Activated T-cell treated with anti-CD3 and anti-CD28 coated beads, Interleukin-2, amount 50 U/mL, for 24 hours (primary cell): ENCODE results near the gene B3GAT2.

Experiments used
- DNase-seq: peaks from one replicate; pipeline ENCODE4 v3.0.0-alpha.2; 2020
- H3K27ac Mint-ChIP-seq: 2 replicates; pipeline ENCODE4 v1.8.0; 2020; ENCODE audit warnings: mild to moderate bottlenecking, mixed read lengths
- H3K27me3 Mint-ChIP-seq: 2 replicates; pipeline ENCODE4 v1.8.0; 2020; ENCODE audit warnings: mixed read lengths
- H3K36me3 Mint-ChIP-seq: 2 replicates; pipeline ENCODE4 v1.8.0; 2020; ENCODE audit warnings: low read depth, mixed read lengths
- H3K4me1 Mint-ChIP-seq: 2 replicates; pipeline ENCODE4 v1.8.0; 2020; ENCODE audit warnings: low read depth, mixed read lengths
- H3K4me3 Mint-ChIP-seq: 2 replicates; pipeline ENCODE4 v1.8.0; 2020; ENCODE audit warnings: mild to moderate bottlenecking, moderate library complexity, mixed read lengths
- H3K9me3 Mint-ChIP-seq: 2 replicates; pipeline ENCODE4 v1.8.0; 2020; ENCODE audit warnings: mixed read lengths

B3GAT2 gene

GRCh38 chr6:70842541-70842940, 114.3 kb downstream of the B3GAT2 start:
- no peak for DNase-seq
- Mint-ChIP-seq H3K27me3 (no peaks in the 10 kb centered on the region), H3K4me3 (no peak overlapping the region), H3K27ac (no peak overlapping the region), H3K4me1 (peaks cover 5% of the 10 kb centered on the region), H3K9me3 (no peaks in the 10 kb centered on the region), H3K36me3 (peaks cover 21% of the 10 kb centered on the region)

GRCh38 chr6:70841112-70841511, 115.7 kb downstream of the B3GAT2 start:
- DNase-seq = no peak
- Mint-ChIP-seq H3K27me3 (no peaks in the 10 kb centered on the region), H3K27ac (no peak overlapping the region), H3K9me3 (no peaks in the 10 kb centered on the region), H3K4me1 (peaks cover 5% of the 10 kb centered on the region), H3K36me3 (peaks cover 23% of the 10 kb centered on the region), H3K4me3 (no peak overlapping the region)

DNA sequence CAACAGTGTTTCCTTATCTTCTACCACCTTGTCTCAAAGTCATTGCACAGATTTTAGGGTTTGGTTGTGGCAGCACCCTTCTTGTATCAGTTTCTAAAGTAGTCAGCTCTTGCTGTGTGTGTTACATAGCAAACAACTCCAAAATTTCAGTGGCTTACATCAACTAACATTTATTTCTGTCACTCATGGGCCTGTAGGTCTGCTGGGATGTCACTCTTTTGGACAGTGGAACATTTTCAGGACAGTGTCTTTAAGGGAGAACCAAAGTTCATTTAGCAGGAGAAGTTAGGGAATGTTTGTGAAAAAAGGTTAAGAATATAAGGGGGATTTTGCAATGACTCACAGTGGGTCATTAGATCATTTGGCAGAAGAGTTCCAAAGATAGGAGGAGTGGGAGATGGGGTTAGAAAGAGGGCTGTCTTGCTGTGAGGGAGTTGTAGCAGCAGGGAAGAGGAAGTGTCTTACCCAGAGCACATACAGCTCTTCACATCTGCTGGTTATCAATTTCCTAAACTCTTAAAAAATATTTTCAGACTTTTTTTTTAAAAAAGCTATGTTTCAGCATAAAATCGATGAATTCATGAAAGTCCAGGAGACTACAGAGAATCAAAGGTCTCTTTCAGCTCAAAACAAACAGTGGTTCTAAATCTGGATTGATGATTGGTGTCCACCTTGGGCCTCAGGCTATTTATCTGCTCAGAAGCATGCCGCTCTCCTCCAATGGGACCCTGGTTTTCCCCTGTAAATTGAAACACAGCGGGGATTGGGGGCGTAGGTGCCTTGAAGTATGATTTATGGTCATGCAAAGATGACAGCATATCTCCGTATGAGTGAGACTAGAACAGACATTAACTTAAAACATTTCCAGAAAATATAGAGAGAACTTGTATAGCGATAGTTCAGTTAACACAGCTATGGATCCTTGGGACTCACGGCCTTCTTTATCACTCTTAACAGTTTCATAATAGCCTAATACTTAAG, 117.3 kb downstream of the B3GAT2 start:
- H3K4me3 Mint-ChIP-seq = no peak overlapping the region
- H3K4me1 Mint-ChIP-seq = peaks cover 5% of the 10 kb centered on the region
- no peaks in the 10 kb centered on the region for H3K27me3 Mint-ChIP-seq
- no peak overlapping the region for H3K27ac Mint-ChIP-seq
- H3K9me3 Mint-ChIP-seq = no peaks in the 10 kb centered on the region
- DNase-seq = no peak
- H3K36me3 Mint-ChIP-seq = peaks cover 21% of the 10 kb centered on the region

- Mint-ChIP-seq H3K9me3 (no peaks in the 10 kb centered on the region), H3K4me3 (no peak overlapping the region), H3K27me3 (no peaks in the 10 kb centered on the region), H3K36me3 (peaks cover 21% of the 10 kb centered on the region), H3K27ac (no peak overlapping the region), H3K4me1 (peaks cover 5% of the 10 kb centered on the region)
- DNase-seq = no peak
Observed at GRCh38 chr6:70838907-70839285, 118.0 kb downstream of the B3GAT2 start.

DNA sequence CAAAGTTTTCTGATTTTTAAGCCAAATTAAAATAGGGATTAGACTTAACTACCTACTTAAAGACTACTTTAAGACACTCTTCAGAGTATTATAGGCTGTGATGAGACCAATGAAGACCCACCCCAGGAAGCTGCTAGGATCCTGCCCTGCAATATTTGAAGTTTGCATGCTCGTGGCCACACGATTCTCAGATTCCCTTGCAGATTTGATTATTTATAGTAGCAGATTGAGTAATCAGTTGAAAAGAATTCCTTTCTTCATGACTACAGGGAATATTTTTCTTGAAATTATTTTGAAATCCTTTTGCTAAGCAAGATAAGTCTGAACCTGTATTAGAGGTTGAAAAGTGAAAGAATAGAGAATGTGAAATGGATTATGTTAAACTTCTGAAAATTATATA, 122.3 kb downstream of the B3GAT2 start:
- no peak overlapping the region for H3K4me3 Mint-ChIP-seq
- peaks cover 5% of the 10 kb centered on the region for H3K4me1 Mint-ChIP-seq
- no peaks in the 10 kb centered on the region for H3K27me3 Mint-ChIP-seq
- no peak overlapping the region for H3K27ac Mint-ChIP-seq
- H3K36me3 Mint-ChIP-seq = peaks cover 25% of the 10 kb centered on the region
- peaks cover 3% of the 10 kb centered on the region for H3K9me3 Mint-ChIP-seq
- no peak for DNase-seq

DNA sequence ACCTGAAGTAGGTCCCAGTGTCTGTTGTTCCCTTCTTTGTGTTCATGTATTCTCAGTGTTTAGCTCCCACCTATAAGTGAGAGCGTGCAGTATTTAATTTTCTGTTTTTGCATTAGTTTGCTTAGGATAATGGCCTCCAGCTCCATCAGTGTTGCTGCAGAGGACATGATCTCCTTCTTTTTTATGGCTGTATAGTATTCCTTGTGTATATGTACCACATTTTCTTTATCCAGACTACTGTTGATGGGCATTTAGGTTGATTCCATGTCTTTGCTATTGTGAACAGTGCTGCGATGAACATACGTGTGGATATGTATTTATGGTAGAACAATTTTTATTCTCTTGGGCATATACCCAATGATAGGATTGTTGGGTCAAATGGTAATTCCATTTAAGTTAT, 125.4 kb downstream of the B3GAT2 start:
- no peak for DNase-seq
- Mint-ChIP-seq H3K27ac (no peak overlapping the region), H3K27me3 (no peaks in the 10 kb centered on the region), H3K4me3 (no peak overlapping the region), H3K9me3 (peaks cover 3% of the 10 kb centered on the region), H3K36me3 (peaks cover 16% of the 10 kb centered on the region), H3K4me1 (peaks cover 5% of the 10 kb centered on the region)

GRCh38 chr6:70823651-70824050, 133.2 kb downstream of the B3GAT2 start:
- H3K27me3 Mint-ChIP-seq = no peaks in the 10 kb centered on the region
- no peak overlapping the region for H3K4me3 Mint-ChIP-seq
- H3K4me1 Mint-ChIP-seq = peaks cover 5% of the 10 kb centered on the region
- peaks cover 7% of the 10 kb centered on the region for H3K9me3 Mint-ChIP-seq
- H3K36me3 Mint-ChIP-seq = peaks cover 40% of the 10 kb centered on the region
- no peak for DNase-seq
- no peak overlapping the region for H3K27ac Mint-ChIP-seq

DNA sequence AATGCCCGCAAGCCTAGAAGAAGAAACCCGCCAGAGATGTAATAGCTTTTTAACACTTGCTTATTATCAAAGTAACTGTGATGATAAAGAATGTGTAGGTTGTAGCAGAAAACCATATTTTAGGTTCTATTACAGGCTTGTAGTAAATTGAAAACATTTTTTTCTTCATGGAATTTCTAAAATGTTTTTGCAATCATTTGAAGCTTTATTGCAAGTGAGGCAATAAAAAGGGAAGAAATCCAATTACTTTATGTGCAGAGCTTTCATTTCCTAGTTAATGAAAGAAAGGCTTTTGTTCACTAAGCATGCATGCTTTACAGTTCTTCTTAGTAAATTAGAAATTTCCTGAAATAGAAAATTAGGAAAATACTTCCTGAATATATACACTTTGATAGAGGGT, 135.1 kb downstream of the B3GAT2 start:
- Mint-ChIP-seq H3K4me1 (no peaks in the 10 kb centered on the region), H3K4me3 (no peak overlapping the region), H3K9me3 (peaks cover 7% of the 10 kb centered on the region), H3K36me3 (peaks cover 37% of the 10 kb centered on the region), H3K27ac (no peak overlapping the region), H3K27me3 (no peaks in the 10 kb centered on the region)
- no peak for DNase-seq

DNA sequence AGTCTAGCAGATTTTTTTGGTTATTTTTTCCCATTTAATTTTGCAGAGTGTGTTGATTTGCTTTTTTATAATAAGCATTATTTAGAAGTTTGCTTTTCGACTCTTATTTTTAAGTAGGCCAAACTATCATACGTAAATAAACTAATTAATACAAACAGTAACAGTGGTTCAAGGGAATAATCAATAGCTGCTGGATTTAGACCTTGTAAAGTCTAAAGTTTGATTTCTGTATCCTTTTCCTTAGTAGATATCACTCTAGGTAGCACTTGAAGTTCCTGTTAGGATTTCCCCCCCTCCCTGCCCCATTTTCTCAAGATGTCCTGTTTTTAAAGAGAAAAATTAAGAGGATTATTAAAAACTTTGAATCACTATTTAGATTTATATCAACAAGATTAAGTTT, 136.1 kb downstream of the B3GAT2 start:
- Mint-ChIP-seq H3K36me3 (peaks cover 37% of the 10 kb centered on the region), H3K27ac (no peak overlapping the region), H3K9me3 (peaks cover 7% of the 10 kb centered on the region), H3K4me1 (no peaks in the 10 kb centered on the region), H3K4me3 (no peak overlapping the region), H3K27me3 (no peaks in the 10 kb centered on the region)
- DNase-seq = no peak

GRCh38 chr6:70819646-70820045, 137.2 kb downstream of the B3GAT2 start:
- no peak overlapping the region for H3K4me3 Mint-ChIP-seq
- H3K4me1 Mint-ChIP-seq = no peaks in the 10 kb centered on the region
- no peak for DNase-seq
- H3K9me3 Mint-ChIP-seq = peaks cover 7% of the 10 kb centered on the region
- no peaks in the 10 kb centered on the region for H3K27me3 Mint-ChIP-seq
- peaks cover 32% of the 10 kb centered on the region for H3K36me3 Mint-ChIP-seq
- no peak overlapping the region for H3K27ac Mint-ChIP-seq

DNA sequence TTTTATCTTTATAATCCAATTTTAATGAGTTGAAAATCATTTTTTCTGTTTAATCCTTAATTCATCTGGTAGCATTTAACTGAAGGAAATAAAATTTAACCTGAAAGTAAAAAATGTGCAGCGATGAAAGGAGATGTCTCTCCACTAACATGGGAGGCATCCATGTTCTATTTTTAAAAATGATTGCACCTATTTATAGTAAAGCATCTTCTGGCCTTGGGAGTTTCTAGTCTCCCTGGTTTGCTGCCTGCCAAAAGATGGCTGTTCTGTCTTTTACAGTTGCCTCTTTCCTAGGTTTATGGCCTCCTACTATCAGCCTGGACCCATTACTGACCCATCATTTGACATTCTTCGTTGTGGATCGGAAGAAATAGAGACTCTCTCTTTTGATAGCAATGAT, 143.0 kb downstream of the B3GAT2 start:
- no peak for DNase-seq
- Mint-ChIP-seq H3K9me3 (no peaks in the 10 kb centered on the region), H3K27ac (no peak overlapping the region), H3K4me1 (no peaks in the 10 kb centered on the region), H3K4me3 (no peak overlapping the region), H3K36me3 (peaks cover 19% of the 10 kb centered on the region), H3K27me3 (no peaks in the 10 kb centered on the region)

DNA sequence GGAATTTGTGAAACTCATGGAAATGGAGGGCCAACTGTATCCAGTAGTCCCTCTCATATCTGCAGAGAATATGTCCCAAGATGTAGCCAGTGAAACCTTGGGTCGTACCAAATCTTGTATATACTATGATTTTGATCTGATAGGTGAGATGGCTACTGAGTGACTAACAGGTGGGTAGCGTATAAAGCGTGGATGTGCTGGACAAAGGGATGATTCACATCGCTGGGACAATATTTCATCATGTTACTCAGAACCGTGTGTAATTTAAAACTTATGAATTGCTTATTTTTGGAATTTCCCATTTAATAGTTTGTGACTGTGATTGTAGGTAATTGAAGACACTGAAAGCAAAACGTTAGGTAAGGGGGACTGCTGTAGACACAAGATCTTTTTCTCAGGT, 145.1 kb downstream of the B3GAT2 start:
- Mint-ChIP-seq H3K36me3 (peaks cover 27% of the 10 kb centered on the region), H3K4me3 (no peak overlapping the region), H3K4me1 (no peaks in the 10 kb centered on the region), H3K9me3 (no peaks in the 10 kb centered on the region), H3K27me3 (no peaks in the 10 kb centered on the region), H3K27ac (no peak overlapping the region)
- DNase-seq = no peak
